Right hindlimb (tissue), 1 donor: ENCODE results near the gene NCBP3.
"Not testable (repeated sequence)": the region's sequence is repeated elsewhere in the genome, so short reads cannot be mapped to it uniquely, and the experiment has no call there.

Experiments
- DNase-seq: peaks from one replicate; pipeline ENCODE4 v3.0.0-alpha.2; 2018

Gene NCBP3

GRCh38 chr17:3809135-3809534, 36.9 kb downstream of the NCBP3 start:
- DNase-seq = no peak

- no peak for DNase-seq
Observed at GRCh38 chr17:3808701-3809100, 37.3 kb downstream of the NCBP3 start.

- no peak for DNase-seq
Observed at GRCh38 chr17:3805581-3805980, 40.5 kb downstream of the NCBP3 start.

- DNase-seq = no peak
Observed at GRCh38 chr17:3804503-3804931, 41.5 kb downstream of the NCBP3 start.

GRCh38 chr17:3803308-3803640, 42.8 kb downstream of the NCBP3 start:
- no peak for DNase-seq

GRCh38 chr17:3802461-3803307, 43.4 kb downstream of the NCBP3 start:
- DNase-seq = no peak

GRCh38 chr17:3801792-3802191, 44.3 kb downstream of the NCBP3 start:
- DNase-seq = no peak

GRCh38 chr17:3801347-3801746, 44.7 kb downstream of the NCBP3 start:
- DNase-seq = no peak

GRCh38 chr17:3800362-3801271, 45.4 kb downstream of the NCBP3 start, which contains the start of gene ITGAE:
ITGAE (minus strand) TSS chr17:3801188; CDS start chr17:3801144, 44 bp downstream.
- DNase-seq = no peak

GRCh38 chr17:3799181-3799945, 46.7 kb downstream of the NCBP3 start:
- no peak for DNase-seq

- DNase-seq = no peak
Observed at GRCh38 chr17:3798273-3799180, 47.5 kb downstream of the NCBP3 start.

- no peak for DNase-seq
Observed at GRCh38 chr17:3796822-3797170, 49.2 kb downstream of the NCBP3 start.

- no peak for DNase-seq
Observed at GRCh38 chr17:3796110-3796821, 49.8 kb downstream of the NCBP3 start.

GRCh38 chr17:3795390-3796102, 50.5 kb downstream of the NCBP3 start:
- DNase-seq = no peak

- DNase-seq = no peak
Observed at GRCh38 chr17:3794557-3795389, 51.3 kb downstream of the NCBP3 start.

GRCh38 chr17:3794152-3794551, 51.9 kb downstream of the NCBP3 start:
- not testable (repeated sequence) for DNase-seq

- not testable (repeated sequence) for DNase-seq
Observed at GRCh38 chr17:3793258-3793657, 52.8 kb downstream of the NCBP3 start.

- no peak for DNase-seq
Observed at GRCh38 chr17:3792481-3792880, 53.6 kb downstream of the NCBP3 start.

- DNase-seq = no peak
Observed at GRCh38 chr17:3788200-3788599, 57.8 kb downstream of the NCBP3 start.

GRCh38 chr17:3785323-3785722, 60.7 kb downstream of the NCBP3 start:
- DNase-seq = not testable (repeated sequence)
